MM.1S (cell line): Measurements from ENCODE around the gene TYK2.

Source experiments
- CTCF ChIP-seq: fragments of 300-600 bp; sonication (generic); IDR thresholded peaks from 2 replicates; pipeline ENCODE4 v1.5.1; 2016; ENCODE audit warnings: antibody characterized with exemption, low read length, mixed read lengths
- EZH2 ChIP-seq: fragments of 300-600 bp; sonication (generic); optimal IDR thresholded peaks from 2 replicates; pipeline ENCODE3; 2017; ENCODE audit warnings: low read depth, mild to moderate bottlenecking, antibody characterized with exemption, low read length, mixed read lengths
- EZH2phosphoT487 ChIP-seq: fragments of 300-600 bp; sonication (generic); IDR thresholded peaks from 2 replicates; pipeline ENCODE4 v1.6.1; 2018; ENCODE audit warnings: antibody characterized with exemption, low read length

- no peak for TF ChIP-seq CTCF
- no peak for TF ChIP-seq EZH2
- no peak for TF ChIP-seq EZH2phosphoT487
These were observed 37.3 kb upstream of the TYK2 start for GRCh38 chr19:10417541-10418234.
